HG03571 (cell line): ENCODE measurements around the gene DCXR.
A peak's percentile ranks its signal among the peaks of the same experiment; 100 is the strongest.

ENCODE experiments used
- ATAC-seq: cut with Tn5 transposase; IDR thresholded peaks from one replicate; pipeline ENCODE4 v1.9.1; 2021; ENCODE audit not compliant: unreplicated experiment

DCXR gene

GRCh38 chr17:82037092-82037888, at the start of gene DCXR:
Gene DCXR (minus strand): TSS chr17:82037697. CDS start chr17:82037682, 15 bp downstream.
- peak; percentile 85 for ATAC-seq

GRCh38 chr17:82085931-82086764, 48.7 kb upstream of the DCXR start:
- no peak for ATAC-seq

- ATAC-seq: no peak
Measured at GRCh38 chr17:82085031-82085861, 47.7 kb upstream of the DCXR start.

GRCh38 chr17:82084373-82085030, 47.0 kb upstream of the DCXR start:
- no peak for ATAC-seq

- ATAC-seq: no peak
Measured at GRCh38 chr17:82083533-82084359, 46.2 kb upstream of the DCXR start.

- ATAC-seq: no peak
Measured at GRCh38 chr17:82083009-82083408, 45.5 kb upstream of the DCXR start.

GRCh38 chr17:82082456-82082855, 45.0 kb upstream of the DCXR start:
- no peak for ATAC-seq

GRCh38 chr17:82081966-82082365, 44.5 kb upstream of the DCXR start:
- ATAC-seq: no peak

- no peak for ATAC-seq
Measured at GRCh38 chr17:82081546-82081945, 44.0 kb upstream of the DCXR start.

GRCh38 chr17:82080789-82081464, 43.4 kb upstream of the DCXR start:
- ATAC-seq: no peak

- ATAC-seq: no peak
Measured at GRCh38 chr17:82080048-82080788, 42.7 kb upstream of the DCXR start.

- no peak for ATAC-seq
Measured at GRCh38 chr17:82079001-82079677, 41.6 kb upstream of the DCXR start.

GRCh38 chr17:82078433-82078832, 40.9 kb upstream of the DCXR start:
- ATAC-seq: no peak

- ATAC-seq: no peak
Measured at GRCh38 chr17:82077617-82078358, 40.3 kb upstream of the DCXR start.

GRCh38 chr17:82076785-82077591, 39.5 kb upstream of the DCXR start:
- no peak for ATAC-seq

- ATAC-seq: no peak
Measured at GRCh38 chr17:82076018-82076784, 38.7 kb upstream of the DCXR start.
